ENCODE data around the gene TRPV3.
"Not testable (repeated sequence)": the region's sequence is repeated elsewhere in the genome, so short reads cannot be mapped to it uniquely, and the experiment has no call there.

Gene TRPV3

GRCh38 chr17:3529817-3530741 lies 27.5 kb downstream of the TRPV3 start:
- no peak for DNase-seq
- in situ Hi-C loops (cut with MboI; ENCODE audit: low pct_unique_long_range_greater_than_20kb, low sequenced_read_pairs) = no loop called here

- DNase-seq = no peak
- in situ Hi-C loops (cut with MboI; ENCODE audit: low pct_unique_long_range_greater_than_20kb, low sequenced_read_pairs) = no loop called here
Observed at GRCh38 chr17:3528880-3529511, 28.6 kb downstream of the TRPV3 start.

GRCh38 chr17:3528403-3528851 lies 29.2 kb downstream of the TRPV3 start:
- DNase-seq = no peak
- in situ Hi-C loops (cut with MboI; ENCODE audit: low pct_unique_long_range_greater_than_20kb, low sequenced_read_pairs) = no loop called here

GRCh38 chr17:3527896-3528295 lies 29.7 kb downstream of the TRPV3 start:
- in situ Hi-C loops (cut with MboI; ENCODE audit: low pct_unique_long_range_greater_than_20kb, low sequenced_read_pairs) = no loop called here
- no peak for DNase-seq

- in situ Hi-C loops (cut with MboI; ENCODE audit: low pct_unique_long_range_greater_than_20kb, low sequenced_read_pairs) = no loop called here
- no peak for DNase-seq
Observed at GRCh38 chr17:3527468-3527867, 30.1 kb downstream of the TRPV3 start.

- DNase-seq = no peak
Observed at GRCh38 chr17:3526971-3527370, 30.6 kb downstream of the TRPV3 start.

GRCh38 chr17:3526491-3526890 lies 31.1 kb downstream of the TRPV3 start:
- DNase-seq = no peak
- in situ Hi-C loops (cut with MboI; ENCODE audit: low pct_unique_long_range_greater_than_20kb, low sequenced_read_pairs) = no loop called here

More at GRCh38 chr17:3526971-3527370, 30.6 kb downstream of the TRPV3 start:
- in situ Hi-C loops (cut with MboI; ENCODE audit: low pct_unique_long_range_greater_than_20kb, low sequenced_read_pairs) = no loop called here

GRCh38 chr17:3524024-3524423 lies 33.6 kb downstream of the TRPV3 start:
- DNase-seq = no peak
- in situ Hi-C loops (cut with MboI; ENCODE audit: low pct_unique_long_range_greater_than_20kb, low sequenced_read_pairs) = no loop called here

GRCh38 chr17:3519472-3519871 lies 38.1 kb downstream of the TRPV3 start:
- in situ Hi-C loops (cut with MboI; ENCODE audit: low pct_unique_long_range_greater_than_20kb, low sequenced_read_pairs) = not testable (repeated sequence)

GRCh38 chr17:3514873-3515272 lies 42.7 kb downstream of the TRPV3 start:
- DNase-seq = no peak
- in situ Hi-C loops (cut with MboI; ENCODE audit: low pct_unique_long_range_greater_than_20kb, low sequenced_read_pairs) = no loop called here

More at GRCh38 chr17:3519472-3519871, 38.1 kb downstream of the TRPV3 start:
- DNase-seq = not testable (repeated sequence)

- DNase-seq; in situ Hi-C loops (cut with MboI; ENCODE audit: low pct_unique_long_range_greater_than_20kb, low sequenced_read_pairs): not testable (repeated sequence)
Observed at GRCh38 chr17:3514167-3514566, 43.4 kb downstream of the TRPV3 start.

- no peak for DNase-seq
Observed at GRCh38 chr17:3513305-3514035, 44.1 kb downstream of the TRPV3 start.

GRCh38 chr17:3512505-3513171 lies 45.0 kb downstream of the TRPV3 start:
- DNase-seq = no peak
- in situ Hi-C loops (cut with MboI; ENCODE audit: low pct_unique_long_range_greater_than_20kb, low sequenced_read_pairs) = no loop called here

More at GRCh38 chr17:3513305-3514035, 44.1 kb downstream of the TRPV3 start:
- in situ Hi-C loops (cut with MboI; ENCODE audit: low pct_unique_long_range_greater_than_20kb, low sequenced_read_pairs) = no loop called here

- no peak for DNase-seq
- in situ Hi-C loops (cut with MboI; ENCODE audit: low pct_unique_long_range_greater_than_20kb, low sequenced_read_pairs) = no loop called here
Observed at GRCh38 chr17:3511852-3512504, 45.6 kb downstream of the TRPV3 start.

- no peak for DNase-seq
- in situ Hi-C loops (cut with MboI; ENCODE audit: low pct_unique_long_range_greater_than_20kb, low sequenced_read_pairs) = no loop called here
Observed at GRCh38 chr17:3510090-3510489, 47.5 kb downstream of the TRPV3 start.

- DNase-seq = no peak
- in situ Hi-C loops (cut with MboI; ENCODE audit: low pct_unique_long_range_greater_than_20kb, low sequenced_read_pairs) = no loop called here
Observed at GRCh38 chr17:3507869-3508268, 49.7 kb downstream of the TRPV3 start.

- in situ Hi-C loops (cut with MboI; ENCODE audit: low pct_unique_long_range_greater_than_20kb, low sequenced_read_pairs) = no loop called here
- no peak for DNase-seq
Observed at GRCh38 chr17:3507071-3507470, 50.5 kb downstream of the TRPV3 start.

GRCh38 chr17:3506054-3506453 lies 51.6 kb downstream of the TRPV3 start:
- DNase-seq = no peak
- in situ Hi-C loops (cut with MboI; ENCODE audit: low pct_unique_long_range_greater_than_20kb, low sequenced_read_pairs) = no loop called here

- in situ Hi-C loops (cut with MboI; ENCODE audit: low pct_unique_long_range_greater_than_20kb, low sequenced_read_pairs) = no loop called here
- DNase-seq = no peak
Observed at GRCh38 chr17:3505008-3505407, 52.6 kb downstream of the TRPV3 start.
